ENCODE measurements around the gene THAP11. TPM values are rescaled to one million over a fixed set of nuclear protein-coding genes. Genes with fewer than 3 reads are reported as not detected.

The THAP11 gene
- total RNA-seq, 1 experiment from 2014 or later, result 46.5 TPM

DNA sequence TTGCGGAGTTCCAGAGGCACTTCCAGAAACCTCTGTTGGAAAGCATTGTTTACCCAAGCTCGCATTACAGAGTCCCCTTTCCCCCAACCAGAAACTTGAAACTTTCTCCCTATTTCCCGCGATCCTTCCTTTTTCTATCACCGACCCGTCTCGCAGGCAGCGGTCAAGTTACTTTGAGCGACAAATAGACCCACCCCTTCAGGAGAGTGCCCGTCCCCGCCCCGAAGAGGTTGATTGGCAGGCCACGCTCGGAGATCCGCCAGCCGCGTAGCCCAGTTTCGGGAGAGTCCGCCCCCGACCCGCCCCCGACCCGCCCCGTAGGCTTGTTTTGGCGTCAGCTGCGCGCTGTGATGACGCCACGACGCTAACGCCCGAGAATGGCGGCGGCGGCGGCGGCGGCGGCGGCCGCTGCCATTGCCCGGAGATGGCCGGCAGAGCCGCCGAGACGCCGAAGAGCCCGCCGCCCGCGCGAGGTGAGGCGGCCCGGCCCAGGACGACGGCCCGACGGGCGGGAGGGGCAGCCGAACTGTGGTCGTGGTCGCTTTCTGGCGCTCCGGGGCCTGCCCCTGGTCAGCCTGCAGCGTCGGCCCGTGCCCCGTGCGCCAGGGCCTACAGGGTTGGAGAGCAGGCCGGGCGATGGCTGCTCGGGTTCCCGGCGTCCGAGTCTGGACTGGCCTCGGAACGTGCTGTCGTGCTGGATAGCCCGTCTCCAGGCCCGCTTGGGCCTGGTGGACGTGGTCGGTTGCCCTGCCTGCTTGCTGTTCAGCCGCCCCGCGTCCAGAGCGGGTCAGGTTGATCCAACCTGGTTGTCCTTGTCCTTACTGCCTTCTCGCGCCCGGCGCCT is 51.0 kb downstream of the THAP11 start, which contains the start of gene PSKH1 (continued):
- TF ChIP-seq AFF4 (CRISPR knock-in tag; IDR thresholded peaks at IDR 0.05; ENCODE audit: borderline replicate concordance) (no peak), SMAD3 (CRISPR knock-in tag; IDR thresholded peaks at IDR 0.05; ENCODE audit: borderline replicate concordance) (no peak), ZSCAN18 (CRISPR knock-in tag; IDR thresholded peaks at IDR 0.05) (no peak), ZNF219 (CRISPR knock-in tag; IDR thresholded peaks at IDR 0.05; ENCODE audit: borderline replicate concordance) (no peak), NFATC4 (CRISPR knock-in tag; IDR thresholded peaks at IDR 0.05) (no peak), ERG (CRISPR knock-in tag; IDR thresholded peaks at IDR 0.05) (no peak), SP1 (CRISPR knock-in tag; conservative IDR thresholded peaks at IDR 0.05) (peak; percentile 93; the same call in 1 of the 2 replicates), ZNF396 (CRISPR knock-in tag; IDR thresholded peaks at IDR 0.05; ENCODE audit: borderline replicate concordance) (no peak), CREB1 (CRISPR knock-in tag; IDR thresholded peaks at IDR 0.05) (no peak), USF2 (CRISPR knock-in tag; IDR thresholded peaks at IDR 0.05) (no peak), ZNF232 (CRISPR knock-in tag; IDR thresholded peaks at IDR 0.05) (0 out of 2 replicates have a peak, but pooled peaks have one; percentile 48), IRF2 (CRISPR knock-in tag; IDR thresholded peaks at IDR 0.05; ENCODE audit: borderline replicate concordance, low read depth) (no peak), JUN (CRISPR knock-in tag; IDR thresholded peaks at IDR 0.05) (0 out of 2 replicates have a peak, but pooled peaks have one; percentile 52)
- TF ChIP-seq, protein P1, sequence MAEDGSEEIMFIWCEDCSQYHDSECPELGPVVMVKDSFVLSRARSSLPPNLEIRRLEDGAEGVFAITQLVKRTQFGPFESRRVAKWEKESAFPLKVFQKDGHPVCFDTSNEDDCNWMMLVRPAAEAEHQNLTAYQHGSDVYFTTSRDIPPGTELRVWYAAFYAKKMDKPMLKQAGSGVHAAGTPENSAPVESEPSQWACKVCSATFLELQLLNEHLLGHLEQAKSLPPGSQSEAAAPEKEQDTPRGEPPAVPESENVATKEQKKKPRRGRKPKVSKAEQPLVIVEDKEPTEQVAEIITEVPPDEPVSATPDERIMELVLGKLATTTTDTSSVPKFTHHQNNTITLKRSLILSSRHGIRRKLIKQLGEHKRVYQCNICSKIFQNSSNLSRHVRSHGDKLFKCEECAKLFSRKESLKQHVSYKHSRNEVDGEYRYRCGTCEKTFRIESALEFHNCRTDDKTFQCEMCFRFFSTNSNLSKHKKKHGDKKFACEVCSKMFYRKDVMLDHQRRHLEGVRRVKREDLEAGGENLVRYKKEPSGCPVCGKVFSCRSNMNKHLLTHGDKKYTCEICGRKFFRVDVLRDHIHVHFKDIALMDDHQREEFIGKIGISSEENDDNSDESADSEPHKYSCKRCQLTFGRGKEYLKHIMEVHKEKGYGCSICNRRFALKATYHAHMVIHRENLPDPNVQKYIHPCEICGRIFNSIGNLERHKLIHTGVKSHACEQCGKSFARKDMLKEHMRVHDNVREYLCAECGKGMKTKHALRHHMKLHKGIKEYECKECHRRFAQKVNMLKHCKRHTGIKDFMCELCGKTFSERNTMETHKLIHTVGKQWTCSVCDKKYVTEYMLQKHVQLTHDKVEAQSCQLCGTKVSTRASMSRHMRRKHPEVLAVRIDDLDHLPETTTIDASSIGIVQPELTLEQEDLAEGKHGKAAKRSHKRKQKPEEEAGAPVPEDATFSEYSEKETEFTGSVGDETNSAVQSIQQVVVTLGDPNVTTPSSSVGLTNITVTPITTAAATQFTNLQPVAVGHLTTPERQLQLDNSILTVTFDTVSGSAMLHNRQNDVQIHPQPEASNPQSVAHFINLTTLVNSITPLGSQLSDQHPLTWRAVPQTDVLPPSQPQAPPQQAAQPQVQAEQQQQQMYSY (CRISPR knock-in tag; IDR thresholded peaks at IDR 0.05), result no peak; the same call in 1 of the 2 replicates

Other genes with a start within 250 kb of the THAP11 start
- gene CARMIL2, start 197.2 kb upstream of the THAP11 start, total RNA-seq (2021), result 33.3 to 42.3 TPM (median 38.3 TPM) in 3 replicates
- 38.1 to 41.3 TPM (median 40.7 TPM) in 3 replicates for gene ACD, start 182.1 kb upstream of the THAP11 start, total RNA-seq (2021)
- 17.1 to 18.5 TPM (median 17.4 TPM) in 3 replicates for gene PARD6A, start 181.4 kb upstream of the THAP11 start, total RNA-seq (2021)
- gene ENKD1, start 175.6 kb upstream of the THAP11 start, total RNA-seq (2021), result 10.3 to 11.9 TPM (median 11.7 TPM) in 3 replicates
- gene C16orf86, start 175.5 kb upstream of the THAP11 start, total RNA-seq (2021), result 4.1 to 5.4 TPM (median 4.9 TPM) in 3 replicates
- 19.3 to 29.5 TPM (median 22.8 TPM) in 3 replicates for gene GFOD2, start 123.0 kb upstream of the THAP11 start, total RNA-seq (2021)
- 14.0 to 16.9 TPM (median 16.1 TPM) in 3 replicates for gene RANBP10, start 35.8 kb upstream of the THAP11 start, total RNA-seq (2021)
- 0.41 to 1.7 TPM (median 0.48 TPM) in 3 replicates for gene TSNAXIP1, start 35.4 kb upstream of the THAP11 start, total RNA-seq (2021)
- gene NUTF2, start 4.6 kb downstream of the THAP11 start, total RNA-seq (2021), result 183 to 205 TPM (median 200 TPM) in 3 replicates
- 52.1 to 58.3 TPM (median 57.3 TPM) in 3 replicates for gene CENPT, start 5.4 kb downstream of the THAP11 start, total RNA-seq (2021)
- gene EDC4, start 30.7 kb downstream of the THAP11 start, total RNA-seq (2021), result 72.6 to 83.7 TPM (median 74.1 TPM) in 3 replicates
- gene NRN1L, start 42.6 kb downstream of the THAP11 start, total RNA-seq (2021), result 7.0 to 12.4 TPM (median 7.4 TPM) in 3 replicates
- 29.0 to 32.6 TPM (median 31.6 TPM) in 3 replicates for gene PSKH1, start 50.9 kb downstream of the THAP11 start, total RNA-seq (2021)
- gene CTRL, start 89.5 kb downstream of the THAP11 start, total RNA-seq (2021), result 1.7 to 3.6 TPM (median 2.8 TPM) in 3 replicates
- 34.8 to 40.9 TPM (median 35.3 TPM) in 3 replicates for gene PSMB10, start 94.5 kb downstream of the THAP11 start, total RNA-seq (2021)
- 23.3 to 38.3 TPM (median 25.8 TPM) in 3 replicates for gene LCAT, start 101.8 kb downstream of the THAP11 start, total RNA-seq (2021)
- 67.5 to 94.1 TPM (median 73.7 TPM) in 3 replicates for gene SLC12A4, start 126.3 kb downstream of the THAP11 start, total RNA-seq (2021)
- 1.6 to 2.7 TPM (median 2.5 TPM) in 3 replicates for gene DPEP3, start 138.2 kb downstream of the THAP11 start, total RNA-seq (2021)
- 0.13 to 0.25 TPM in 2 of 3 replicates, not detected in the other for gene DPEP2, start 157.2 kb downstream of the THAP11 start, total RNA-seq (2021)
- 0.32 TPM in 1 of 3 replicates, not detected in the others for gene DPEP2NB, start 173.6 kb downstream of the THAP11 start, total RNA-seq (2021)
- 15.2 to 18.3 TPM (median 17.7 TPM) in 3 replicates for gene DDX28, start 180.9 kb downstream of the THAP11 start, total RNA-seq (2021)
- 23.5 to 27.9 TPM (median 25.8 TPM) in 3 replicates for gene DUS2, start 181.0 kb downstream of the THAP11 start, total RNA-seq (2021)
- gene NFATC3, start 243.1 kb downstream of the THAP11 start, total RNA-seq (2021), result 32.5 to 34.6 TPM (median 33.3 TPM) in 3 replicates